ENCODE data around the gene ZNF574.

Gene ZNF574

DNA sequence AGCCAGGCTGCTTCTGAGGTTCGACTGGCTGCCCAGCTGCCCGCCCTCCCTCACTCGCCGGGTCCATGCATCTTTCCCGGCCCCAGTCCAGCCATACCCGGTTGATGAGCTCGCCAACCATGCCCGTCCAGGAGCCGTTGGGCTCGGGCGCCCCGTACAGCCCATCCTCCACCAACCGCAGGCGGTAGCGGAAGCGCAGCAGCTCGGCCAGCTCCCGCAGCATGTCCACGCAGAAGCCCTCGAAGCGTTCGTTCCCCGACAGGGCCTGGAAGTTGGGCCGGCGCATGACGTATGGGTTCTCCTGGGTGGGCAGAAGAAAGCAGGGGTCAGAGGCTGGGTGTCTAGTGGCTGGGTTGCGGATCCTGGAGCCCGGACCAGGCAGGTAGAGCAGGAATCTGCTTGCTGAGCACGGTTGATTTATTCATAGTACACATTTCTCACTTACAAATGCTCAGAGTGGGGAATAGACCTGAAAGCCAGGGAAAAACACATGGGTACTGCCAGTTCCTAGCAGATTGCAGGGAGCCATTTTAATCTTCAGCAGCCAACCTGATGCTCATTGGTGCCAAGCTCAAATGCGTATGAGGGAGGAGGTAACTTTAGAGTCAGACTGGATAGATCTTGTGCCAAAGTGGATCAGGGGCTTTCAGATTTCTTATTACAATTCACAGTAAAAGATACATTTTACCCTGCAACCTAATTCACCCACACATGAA, 33.4 kb upstream of the ZNF574 start:
- H3K9me3 ChIP-seq (ENCODE audit: control insufficient read depth, low read length) = no peaks in the 10 kb centered on the region
- no peaks in the 10 kb centered on the region for H3K79me2 ChIP-seq
- H3K4me3 ChIP-seq (ENCODE audit: low read depth, low read length) = no peak overlapping the region
- no peak overlapping the region for H2AFZ ChIP-seq
- H3K4me2 ChIP-seq (ENCODE audit: low read length) = no peak overlapping the region
- H3K9ac ChIP-seq = no peak overlapping the region
- H3K4me1 ChIP-seq = peaks cover 8% of the 10 kb centered on the region
- TF ChIP-seq, protein P1, sequence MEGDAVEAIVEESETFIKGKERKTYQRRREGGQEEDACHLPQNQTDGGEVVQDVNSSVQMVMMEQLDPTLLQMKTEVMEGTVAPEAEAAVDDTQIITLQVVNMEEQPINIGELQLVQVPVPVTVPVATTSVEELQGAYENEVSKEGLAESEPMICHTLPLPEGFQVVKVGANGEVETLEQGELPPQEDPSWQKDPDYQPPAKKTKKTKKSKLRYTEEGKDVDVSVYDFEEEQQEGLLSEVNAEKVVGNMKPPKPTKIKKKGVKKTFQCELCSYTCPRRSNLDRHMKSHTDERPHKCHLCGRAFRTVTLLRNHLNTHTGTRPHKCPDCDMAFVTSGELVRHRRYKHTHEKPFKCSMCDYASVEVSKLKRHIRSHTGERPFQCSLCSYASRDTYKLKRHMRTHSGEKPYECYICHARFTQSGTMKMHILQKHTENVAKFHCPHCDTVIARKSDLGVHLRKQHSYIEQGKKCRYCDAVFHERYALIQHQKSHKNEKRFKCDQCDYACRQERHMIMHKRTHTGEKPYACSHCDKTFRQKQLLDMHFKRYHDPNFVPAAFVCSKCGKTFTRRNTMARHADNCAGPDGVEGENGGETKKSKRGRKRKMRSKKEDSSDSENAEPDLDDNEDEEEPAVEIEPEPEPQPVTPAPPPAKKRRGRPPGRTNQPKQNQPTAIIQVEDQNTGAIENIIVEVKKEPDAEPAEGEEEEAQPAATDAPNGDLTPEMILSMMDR (IDR thresholded peaks at IDR 0.05) = no peak
- no peak overlapping the region for H3K27ac ChIP-seq
- H3K36me3 ChIP-seq (ENCODE audit: control insufficient read depth, insufficient read depth, low read length) = no peaks in the 10 kb centered on the region
- no peaks in the 10 kb centered on the region for H3K27me3 ChIP-seq (ENCODE audit: control insufficient read depth, insufficient read depth, low read length)

DNA sequence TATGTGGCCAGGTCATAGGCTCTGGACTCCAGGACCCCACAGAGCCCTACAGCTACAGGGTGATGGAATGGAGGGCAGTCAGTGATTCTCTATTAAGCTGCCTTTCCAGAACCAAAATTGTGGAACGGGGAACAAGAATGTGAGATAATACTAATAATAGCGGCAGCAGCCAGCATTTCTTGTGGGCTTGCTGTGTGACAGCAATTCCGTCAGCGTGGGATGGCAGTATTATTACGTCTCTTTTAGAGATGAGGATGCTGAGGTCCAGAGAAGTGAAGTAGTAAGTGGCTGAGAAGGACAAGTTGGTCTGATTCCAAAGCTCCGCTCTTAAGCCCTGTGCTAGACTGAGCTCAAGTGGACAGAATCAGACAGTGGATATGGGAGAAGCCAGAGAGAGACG, 30.4 kb upstream of the ZNF574 start:
- Histone ChIP-seq H3K4me2 (ENCODE audit: low read length) (no peak overlapping the region), H3K9me3 (ENCODE audit: control insufficient read depth, low read length) (no peaks in the 10 kb centered on the region), H2AFZ (no peak overlapping the region), H3K36me3 (ENCODE audit: control insufficient read depth, insufficient read depth, low read length) (no peaks in the 10 kb centered on the region), H3K9ac (no peak overlapping the region), H3K4me3 (ENCODE audit: low read depth, low read length) (no peak overlapping the region), H3K4me1 (no peaks in the 10 kb centered on the region), H3K27ac (no peak overlapping the region), H3K27me3 (ENCODE audit: control insufficient read depth, insufficient read depth, low read length) (no peaks in the 10 kb centered on the region), H3K79me2 (no peaks in the 10 kb centered on the region)
- TF ChIP-seq, protein P1 (IDR thresholded peaks at IDR 0.05) = no peak

DNA sequence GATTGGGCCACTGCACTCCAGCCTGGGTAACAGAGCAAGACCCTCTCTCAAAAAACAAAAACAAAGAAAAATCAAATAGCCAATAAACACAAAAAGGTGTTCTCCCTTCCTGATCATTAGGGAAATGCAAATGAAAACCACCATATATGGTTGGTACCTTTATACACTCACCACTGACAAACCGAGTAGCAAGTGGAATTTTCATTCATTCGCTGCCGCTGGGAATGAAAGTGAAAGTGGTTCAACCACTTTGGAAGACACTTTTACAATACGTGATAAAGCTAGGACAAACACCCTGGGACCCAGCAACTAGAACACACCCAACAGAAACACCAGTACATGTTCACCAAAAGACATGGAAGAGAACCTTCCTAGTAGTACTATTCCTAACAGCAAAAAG, 27.0 kb upstream of the ZNF574 start:
- H3K27ac ChIP-seq = no peak overlapping the region
- no peak overlapping the region for H3K9ac ChIP-seq
- H3K4me1 ChIP-seq = peaks cover 7% of the 10 kb centered on the region
- H3K27me3 ChIP-seq (ENCODE audit: control insufficient read depth, insufficient read depth, low read length) = no peaks in the 10 kb centered on the region
- no peaks in the 10 kb centered on the region for H3K9me3 ChIP-seq (ENCODE audit: control insufficient read depth, low read length)
- H3K4me3 ChIP-seq (ENCODE audit: low read depth, low read length) = no peak overlapping the region
- no peak overlapping the region for H3K4me2 ChIP-seq (ENCODE audit: low read length)
- H3K79me2 ChIP-seq = no peaks in the 10 kb centered on the region
- TF ChIP-seq, protein P1 (IDR thresholded peaks at IDR 0.05) = no peak
- H3K36me3 ChIP-seq (ENCODE audit: control insufficient read depth, insufficient read depth, low read length) = no peaks in the 10 kb centered on the region
- no peak overlapping the region for H2AFZ ChIP-seq

GRCh38 chr19:42051166-42052115, 24.5 kb upstream of the ZNF574 start:
- Histone ChIP-seq H3K27ac (no peak overlapping the region), H3K36me3 (ENCODE audit: control insufficient read depth, insufficient read depth, low read length) (no peaks in the 10 kb centered on the region), H3K79me2 (no peaks in the 10 kb centered on the region), H3K4me2 (ENCODE audit: low read length) (no peak overlapping the region), H3K9ac (no peak overlapping the region), H3K27me3 (ENCODE audit: control insufficient read depth, insufficient read depth, low read length) (no peaks in the 10 kb centered on the region), H3K9me3 (ENCODE audit: control insufficient read depth, low read length) (no peaks in the 10 kb centered on the region), H3K4me1 (peaks cover 7% of the 10 kb centered on the region), H2AFZ (no peak overlapping the region), H3K4me3 (ENCODE audit: low read depth, low read length) (no peak overlapping the region)
- TF ChIP-seq, protein P1 (IDR thresholded peaks at IDR 0.05) = no peak

All from parathyroid adenoma (tissue), 2 donors.